Stimulated activated CD8-positive, alpha-beta memory T cell treated with anti-CD3 and anti-CD28 coated beads, Interleukin-7, amount 100 ng/mL, for 4 hours (primary cell): ENCODE data around the gene THRAP3.
A peak's percentile ranks its signal among the peaks of the same experiment; 100 is the strongest.
"Not testable (repeated sequence)": the region's sequence is repeated elsewhere in the genome, so short reads cannot be mapped to it uniquely, and the experiment has no call there.

ENCODE experiments used
- DNase-seq, 2 donors: peaks; one replicate each; pipeline ENCODE4 v3.0.0-alpha.2; 2020; ENCODE audit warnings: low read depth in 2 of 2

Gene THRAP3

GRCh38 chr1:36204347-36204909 lies 19.8 kb upstream of the THRAP3 start:
- DNase-seq: no peak

GRCh38 chr1:36206323-36206858 lies 17.9 kb upstream of the THRAP3 start:
- no peak for DNase-seq

DNA sequence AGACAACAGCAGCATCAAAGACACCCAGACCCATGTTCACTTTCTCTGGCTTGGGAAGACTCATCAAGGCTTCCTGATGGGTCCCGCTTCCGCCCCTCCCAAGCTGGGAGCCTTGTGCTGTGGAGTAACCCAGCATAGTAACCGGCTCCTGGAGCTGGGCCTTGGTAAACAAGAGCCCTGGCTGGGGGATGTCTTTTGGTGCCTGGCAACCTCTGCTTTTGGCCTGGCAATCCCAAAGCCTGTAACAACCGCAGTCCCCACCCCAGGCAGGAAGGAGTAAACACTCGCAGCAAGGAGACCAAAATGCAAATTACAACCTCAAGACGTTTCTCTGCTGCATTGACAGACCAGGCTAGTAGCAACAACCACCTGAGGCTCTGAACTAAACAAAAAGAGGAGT lies 16.9 kb upstream of the THRAP3 start:
- no peak for DNase-seq

GRCh38 chr1:36208978-36209703 lies 15.1 kb upstream of the THRAP3 start:
- DNase-seq: no peak

- DNase-seq: no peak
Measured at GRCh38 chr1:36211307-36211706, 12.9 kb upstream of the THRAP3 start.

DNA sequence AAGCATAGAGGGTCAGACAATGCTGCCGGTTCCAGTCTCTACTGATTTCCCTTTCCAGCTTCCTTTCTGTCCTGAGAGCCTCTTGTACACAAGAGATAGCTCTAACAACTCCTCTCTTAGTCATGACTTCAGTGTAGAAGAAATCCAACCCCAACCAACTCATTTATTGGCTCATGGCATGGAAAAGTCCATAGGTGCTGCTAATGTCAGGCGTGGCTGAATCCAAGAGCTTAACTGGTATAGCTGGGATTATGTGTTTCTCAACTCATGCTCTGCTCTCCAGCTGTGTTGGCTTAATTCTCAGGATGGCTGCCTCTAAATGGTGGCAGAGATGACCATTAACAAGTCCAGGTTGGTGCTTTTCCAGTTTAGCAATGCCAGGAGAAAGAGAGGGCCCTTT lies 12.4 kb upstream of the THRAP3 start:
- no peak for DNase-seq

DNA sequence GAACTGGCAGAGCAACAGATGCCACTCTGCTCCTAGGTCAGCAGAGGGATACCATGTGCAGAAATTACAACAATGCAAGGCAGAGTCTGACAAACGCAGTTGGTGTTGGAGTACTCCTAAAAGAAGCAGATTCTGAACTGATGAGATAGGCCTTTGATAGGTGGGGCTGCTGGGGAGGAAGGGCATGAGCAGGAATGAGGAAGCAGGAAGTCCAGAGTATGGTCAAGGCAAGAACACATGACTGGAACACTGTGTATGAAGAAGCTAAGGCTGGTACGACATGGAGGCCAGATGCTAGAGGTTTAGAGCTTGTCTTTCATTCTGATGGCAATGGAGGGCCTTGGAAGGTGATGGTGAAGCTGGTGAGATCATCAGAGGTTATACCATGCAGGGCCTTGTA lies 11.5 kb upstream of the THRAP3 start:
- no peak for DNase-seq

- DNase-seq: no peak
Measured at GRCh38 chr1:36217670-36218069, 6.6 kb upstream of the THRAP3 start.

- DNase-seq: not testable (repeated sequence)
Measured at GRCh38 chr1:36221901-36222300, 2.3 kb upstream of the THRAP3 start.

DNA sequence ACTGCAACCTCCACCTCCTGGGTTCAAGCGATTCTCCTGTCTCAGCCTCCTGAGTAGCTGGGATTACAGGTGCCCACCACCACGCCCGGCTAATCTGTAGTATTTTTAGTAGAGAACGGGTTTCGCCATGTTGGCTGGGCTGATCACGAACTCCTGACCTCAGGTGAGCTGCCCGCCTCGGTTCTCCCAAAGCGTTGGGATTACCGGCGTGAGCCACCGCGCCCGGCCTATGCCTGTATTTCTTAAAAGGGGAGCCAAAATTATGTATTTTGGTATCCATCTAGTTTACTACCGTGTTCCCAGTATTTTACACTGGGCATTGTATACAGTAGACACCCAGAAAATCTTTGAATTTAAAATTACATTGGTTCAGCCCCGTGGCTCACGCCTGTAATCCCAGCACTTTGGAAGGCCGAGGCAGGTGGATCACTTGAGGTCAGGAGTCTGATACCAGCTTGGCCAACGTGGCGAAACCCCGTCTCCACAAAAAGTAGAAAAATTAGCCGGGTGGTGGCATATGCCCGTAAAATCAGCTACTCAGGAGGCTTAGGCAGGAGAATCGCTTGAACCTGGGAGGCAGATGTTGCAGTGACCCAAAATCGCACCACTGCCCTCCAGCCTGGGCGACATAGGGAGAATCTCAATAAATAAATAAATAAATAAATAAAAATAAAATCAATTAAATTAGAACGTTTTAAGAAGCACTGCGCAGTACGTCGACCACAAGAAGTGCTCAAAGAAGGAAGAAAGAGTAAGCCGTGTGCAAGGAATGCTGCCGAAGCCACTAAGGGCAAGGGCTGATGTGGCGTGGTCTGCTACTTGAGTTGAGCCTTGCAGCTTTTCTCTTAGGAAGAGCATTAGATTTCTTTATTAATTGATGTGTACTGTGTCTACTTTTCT lies 1.5 kb upstream of the THRAP3 start:
- DNase-seq: no peak

DNA sequence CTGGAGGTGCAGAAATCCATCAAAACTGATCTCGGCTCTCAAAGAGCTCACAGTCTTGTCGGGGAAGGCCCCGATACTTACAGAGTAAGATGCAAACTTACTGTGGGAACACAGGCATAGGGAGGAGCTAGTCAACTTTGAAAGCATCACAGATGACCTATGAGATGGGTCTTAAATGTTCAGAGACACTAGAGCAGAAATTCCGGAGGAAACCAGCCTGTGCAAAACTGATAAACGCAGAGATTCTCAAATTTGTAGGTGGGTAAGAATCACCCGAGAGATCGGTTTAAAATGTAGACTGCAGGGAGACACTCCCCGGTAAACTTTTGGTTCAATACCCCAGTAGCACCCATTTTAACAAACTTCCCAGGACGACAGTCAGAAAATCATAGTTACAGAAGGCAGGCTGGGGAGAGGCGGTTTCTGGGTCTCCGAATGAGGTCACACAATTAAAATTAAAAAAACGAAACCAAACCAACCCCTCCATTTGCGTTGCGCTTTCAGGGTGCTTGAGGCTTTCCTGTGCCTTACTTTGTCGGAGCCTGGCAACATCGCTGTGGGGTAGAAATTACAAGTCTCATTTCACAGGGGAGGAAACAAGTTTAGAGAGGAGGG lies 755 bp upstream of the THRAP3 start:
- DNase-seq: peak; percentile 4 to 12

DNA sequence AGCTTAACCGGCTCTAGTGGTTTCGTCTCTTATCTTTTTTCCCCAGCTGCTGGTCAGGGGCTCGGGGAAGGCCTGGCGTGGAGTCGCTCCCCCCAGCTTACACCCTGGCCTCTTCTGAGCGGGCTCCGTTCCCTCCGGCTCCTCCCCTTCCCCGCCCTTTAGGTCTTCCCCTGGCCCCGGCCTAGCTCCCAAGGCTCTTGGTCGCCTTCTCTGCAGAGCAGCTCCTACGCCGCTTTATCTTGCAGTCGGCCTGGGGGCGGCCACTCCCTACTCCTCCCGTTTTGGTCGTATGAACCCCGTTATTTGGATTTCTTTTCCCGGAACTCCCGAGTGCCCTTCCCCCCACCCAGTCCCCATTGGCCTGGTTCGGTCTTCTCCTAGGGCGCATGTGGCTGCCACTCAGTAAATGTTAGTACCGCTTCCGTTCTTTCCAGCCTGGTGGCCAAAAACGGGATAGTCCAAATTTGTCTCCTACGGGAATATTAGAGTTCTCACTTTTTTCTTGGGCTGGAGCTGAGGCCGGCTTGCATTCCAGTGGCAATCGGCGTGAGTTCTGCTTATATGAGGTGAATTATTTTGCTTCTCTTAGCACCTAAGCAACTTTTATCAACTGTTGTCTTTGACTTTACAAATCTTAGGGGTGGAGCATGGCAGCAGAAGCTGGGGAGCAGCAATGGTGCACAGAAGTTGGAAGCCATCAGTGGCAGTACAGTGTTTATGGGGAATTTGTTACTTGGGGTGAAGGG lies 467 bp downstream of the THRAP3 start:
- no peak for DNase-seq

DNA sequence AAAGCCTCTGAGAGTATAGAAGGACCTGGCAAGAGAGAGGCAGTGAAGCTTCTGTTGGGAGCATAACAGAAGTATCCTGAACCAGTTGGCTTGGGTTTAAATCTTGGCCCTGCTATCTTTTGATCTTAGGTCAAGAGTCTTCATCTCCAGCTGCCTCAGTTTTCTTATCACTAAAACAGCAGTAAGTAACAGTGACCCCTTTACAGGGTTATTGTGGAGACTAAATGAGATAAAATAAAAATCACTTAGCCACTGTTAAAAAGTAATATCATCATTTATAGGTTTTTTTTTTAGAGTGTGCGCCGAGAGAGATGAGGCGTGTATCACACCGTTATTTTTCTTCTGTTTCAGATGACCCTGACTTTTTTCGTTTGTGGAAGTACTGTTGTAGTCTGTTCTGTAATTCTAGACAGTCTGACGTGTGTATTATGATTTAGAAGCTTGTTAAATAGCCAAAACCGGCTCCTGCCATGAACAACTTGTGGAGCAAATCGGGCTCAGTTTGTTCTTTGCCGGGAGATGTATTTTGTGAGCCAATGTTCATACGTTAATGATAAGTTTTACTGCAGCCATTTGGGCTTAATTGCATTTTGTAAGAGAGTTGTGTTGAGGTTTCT lies 1.1 kb downstream of the THRAP3 start:
- no peak for DNase-seq

DNA sequence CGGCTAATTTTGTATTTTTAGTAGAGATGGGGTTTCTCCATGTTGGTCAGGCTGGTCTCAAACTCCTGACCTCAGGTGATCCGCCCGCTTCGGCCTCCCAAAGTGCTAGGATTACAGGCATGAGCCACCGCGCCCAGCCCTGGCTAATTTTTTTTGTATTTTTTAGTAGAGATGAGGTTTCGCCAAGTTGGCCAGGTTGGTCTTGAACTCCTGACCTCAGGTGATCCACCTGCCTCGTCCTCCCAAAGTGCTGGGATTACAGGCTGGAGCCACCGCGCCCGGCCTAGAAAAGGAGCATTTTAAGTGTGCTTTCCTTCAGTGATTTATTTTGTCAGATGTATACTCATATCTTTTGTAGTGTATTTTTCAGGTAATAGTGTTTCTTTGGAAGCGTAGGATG lies 6.0 kb downstream of the THRAP3 start:
- not testable (repeated sequence) for DNase-seq

DNA sequence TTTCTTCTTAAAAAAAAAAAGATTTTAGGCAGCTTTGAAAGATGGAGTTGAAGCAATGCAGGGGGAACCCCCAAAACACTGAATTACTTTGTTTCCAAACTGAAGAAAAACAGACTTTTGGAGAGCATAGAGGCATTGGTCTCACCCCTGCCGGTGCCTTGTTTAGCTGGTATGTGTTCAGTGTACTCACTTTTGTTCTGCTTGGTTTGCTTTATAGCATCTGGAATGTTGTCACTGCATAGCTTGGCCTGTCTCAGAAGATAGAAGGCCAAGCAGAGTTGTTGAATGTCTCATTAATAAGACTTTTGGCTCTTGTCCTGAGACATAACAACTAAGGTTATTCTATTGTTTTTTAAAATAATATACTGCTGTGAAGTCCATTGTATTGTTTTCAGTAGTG lies 6.9 kb downstream of the THRAP3 start:
- DNase-seq: no peak

GRCh38 chr1:36232212-36233095 lies 8.2 kb downstream of the THRAP3 start:
- DNase-seq: no peak

GRCh38 chr1:36236302-36236701 lies 12.1 kb downstream of the THRAP3 start:
- no peak for DNase-seq

- DNase-seq: no peak
Measured at GRCh38 chr1:36238433-36238832, 14.2 kb downstream of the THRAP3 start.

- DNase-seq: no peak
Measured at GRCh38 chr1:36239941-36240637, 15.8 kb downstream of the THRAP3 start.
